PC-3 (cell line): Measurements from ENCODE around the gene ZBTB21.

Experiments
- CTCF ChIP-seq: fragments of 300-600 bp; sonication (generic); conservative IDR thresholded peaks from 2 replicates; pipeline ENCODE4 v1.5.1; 2017; ENCODE audit warnings: antibody characterized with exemption, low read depth, mild to moderate bottlenecking, low read length
- EZH2phosphoT487 ChIP-seq: fragments of 300-600 bp; sonication (generic); IDR thresholded peaks from 2 replicates; pipeline ENCODE4 v1.6.1; 2018; ENCODE audit warnings: mild to moderate bottlenecking, antibody characterized with exemption, low read length, borderline replicate concordance

GRCh38 chr21:42039911-42040351 is 29.8 kb upstream of the ZBTB21 start:
- TF ChIP-seq CTCF (no peak), EZH2phosphoT487 (no peak)
